ENCODE measurements around the gene ENAM.
A peak's percentile ranks its signal among the peaks of the same experiment; 100 is the strongest.
"Not testable (repeated sequence)": the region's sequence is repeated elsewhere in the genome, so short reads cannot be mapped to it uniquely, and the experiment has no call there.

ENAM gene

DNA sequence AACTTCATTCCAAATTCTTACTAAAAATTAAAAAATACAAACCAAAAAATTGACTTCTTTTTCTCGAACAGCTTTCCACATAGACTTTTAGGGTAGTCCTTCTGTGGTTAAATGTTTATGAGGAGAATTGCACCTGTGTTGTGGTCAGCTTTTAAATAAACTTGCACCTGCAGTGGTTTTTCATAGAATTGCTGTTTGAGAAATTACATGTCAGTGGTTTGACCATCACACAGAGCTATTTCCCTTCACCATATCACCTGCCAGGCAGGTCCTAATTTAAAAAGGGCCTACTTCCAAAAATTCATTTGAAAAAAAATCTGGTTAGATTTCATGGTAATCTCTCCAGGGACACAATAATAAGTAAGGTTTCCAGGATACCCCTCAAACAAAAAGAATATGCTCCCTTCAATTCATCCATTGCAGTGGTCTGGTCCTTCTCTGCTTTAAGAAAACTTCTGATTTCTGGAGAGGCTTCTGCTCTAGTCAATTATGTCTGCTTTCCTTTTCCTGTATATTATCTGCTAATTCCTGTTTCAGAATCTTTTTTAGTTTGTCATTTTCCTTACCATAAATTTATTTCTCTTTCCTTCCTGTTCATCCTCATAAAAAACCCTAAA is 49.9 kb downstream of the ENAM start:
- peak in 1 of 2 donors; percentile 24 for DNase-seq

DNA sequence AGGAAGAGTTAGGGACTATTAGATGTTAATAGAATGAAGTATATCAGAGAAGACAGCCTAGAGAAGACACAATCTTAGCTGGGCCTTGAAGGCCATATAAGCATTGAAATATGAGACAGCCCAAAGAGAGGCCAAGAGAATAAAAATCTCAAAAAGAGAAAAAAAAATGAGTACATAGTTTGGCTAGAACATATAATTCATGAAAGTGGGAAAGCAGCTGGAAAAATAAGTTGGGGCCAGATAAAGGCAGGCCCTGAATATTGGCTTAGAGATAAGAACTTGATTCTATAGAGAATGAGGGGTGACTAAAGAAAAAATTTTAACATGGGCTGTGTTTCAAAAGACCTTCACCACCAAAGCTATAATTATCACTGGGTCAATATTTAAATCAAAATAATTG is 52.4 kb downstream of the ENAM start:
- DNase-seq, result no peak

DNA sequence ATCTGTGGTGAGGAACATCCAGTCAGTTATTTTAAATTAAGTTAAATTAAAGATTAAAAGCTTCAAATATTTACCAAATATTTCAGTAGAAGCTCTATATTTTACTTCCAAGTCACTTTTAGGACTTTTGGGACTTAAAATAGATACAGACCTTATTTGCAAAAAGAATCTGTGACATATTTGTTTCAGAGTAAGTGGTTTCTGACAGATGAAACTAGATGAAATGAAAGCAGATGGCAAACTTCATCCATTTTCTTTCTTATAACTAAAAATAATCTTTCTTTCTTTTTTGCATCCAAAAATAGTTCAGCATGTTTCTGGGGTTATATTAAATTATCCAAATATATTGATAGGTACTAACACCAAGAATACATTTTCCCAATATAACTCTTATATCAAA is 53.2 kb downstream of the ENAM start:
- DNase-seq, result no peak

- not testable (repeated sequence) for DNase-seq
Measured at GRCh38 chr4:70682142-70682541, 53.6 kb downstream of the ENAM start.

GRCh38 chr4:70687392-70687791 is 58.8 kb downstream of the ENAM start:
- peak; percentile 28 to 46 for DNase-seq

GRCh38 chr4:70687821-70688794 is 59.6 kb downstream of the ENAM start, which contains the start of gene UTP3:
TSS of gene UTP3 (plus strand) at chr4:70688532. CDS start at chr4:70688678, 146 bp downstream.
- DNase-seq, result peak; percentile 93 to 94

DNA sequence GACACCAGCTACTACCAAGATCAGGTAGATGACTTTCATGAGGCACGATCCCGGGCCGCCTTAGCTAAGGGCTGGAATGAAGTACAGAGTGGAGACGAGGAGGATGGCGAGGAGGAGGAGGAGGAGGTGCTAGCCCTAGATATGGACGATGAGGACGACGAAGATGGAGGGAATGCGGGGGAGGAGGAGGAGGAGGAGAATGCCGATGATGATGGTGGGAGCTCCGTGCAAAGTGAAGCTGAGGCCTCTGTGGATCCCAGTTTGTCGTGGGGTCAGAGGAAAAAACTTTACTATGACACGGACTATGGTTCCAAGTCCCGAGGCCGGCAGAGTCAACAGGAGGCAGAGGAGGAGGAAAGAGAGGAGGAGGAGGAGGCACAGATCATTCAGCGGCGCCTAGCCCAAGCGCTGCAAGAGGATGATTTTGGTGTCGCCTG is 60.3 kb downstream of the ENAM start:
- peak in 1 of 2 donors; percentile 8 for DNase-seq

DNA sequence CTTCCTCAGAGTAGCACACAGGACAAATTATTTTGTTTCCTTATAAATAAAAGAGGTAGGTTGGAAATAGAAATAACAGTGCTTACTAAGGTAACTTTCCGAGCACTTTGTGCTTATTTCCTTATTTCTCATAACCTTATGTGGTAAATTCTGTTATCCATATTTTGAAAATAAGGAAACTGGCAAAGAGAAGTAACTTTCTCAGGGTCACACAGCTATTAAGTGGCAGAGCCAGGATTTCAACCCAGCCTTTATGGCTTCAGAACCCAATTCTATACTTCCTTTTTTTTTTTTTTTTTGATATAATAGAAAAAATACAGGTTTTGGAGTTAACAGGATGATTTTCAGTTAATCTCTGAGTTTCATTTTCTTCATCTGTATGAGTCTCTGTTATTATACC is 63.1 kb downstream of the ENAM start:
- no peak for DNase-seq

DNA sequence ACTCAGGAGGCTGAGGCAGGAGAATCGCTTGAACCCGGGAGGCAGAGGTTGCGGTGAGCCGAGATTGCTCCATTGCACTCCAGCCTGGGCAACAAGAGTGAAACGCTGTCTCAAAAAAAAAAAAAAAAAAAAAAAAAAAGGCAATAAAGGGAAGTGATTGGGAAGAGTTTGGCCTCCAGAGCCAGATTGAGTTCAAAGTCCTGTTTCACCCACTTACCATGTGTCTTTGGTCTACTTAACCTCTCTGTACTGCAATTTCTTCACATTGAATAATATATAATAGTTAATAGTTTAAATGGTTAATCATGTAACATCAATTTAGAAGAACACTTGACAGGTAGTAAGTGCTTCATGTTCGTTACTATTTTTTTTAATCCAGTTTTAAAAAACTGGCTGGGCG is 66.1 kb downstream of the ENAM start:
- not testable (repeated sequence) for DNase-seq
